Prostate gland (tissue), 2 donors: Measurements from ENCODE around the gene FGF8.

Experiments
- CTCF ChIP-seq, 4 experiments: fragments of 200-600 bp in 2 of 4; fragments of 450-650 bp in 2 of 4; sonication (generic) in 2 of 4; IDR thresholded peaks; 1 replicate in 3 of 4; 2 replicates in 1 of 4; pipeline ENCODE4 v1.5.1; 2016 to 2019; ENCODE audit warnings: antibody characterized with exemption in 4 of 4, mild to moderate bottlenecking in 2 of 4, moderate library complexity in 2 of 4
- POLR2A ChIP-seq: fragments of 450-650 bp; IDR thresholded peaks from one replicate; pipeline ENCODE4 v1.6.1; 2016; ENCODE audit warnings: antibody characterized with exemption, mild to moderate bottlenecking

- no peak for TF ChIP-seq POLR2A
- no peak for TF ChIP-seq CTCF (IDR thresholded peaks at IDR 0.05)
Observed at GRCh38 chr10:101752241-101752640, 23.7 kb downstream of the FGF8 start.
